Esophagus muscularis mucosa (tissue), 4 donors: ENCODE results near the gene PDE4D. TPM values are rescaled to one million over a fixed set of nuclear protein-coding genes. Genes with fewer than 3 reads are reported as not detected.
A peak's percentile ranks its signal among the peaks of the same experiment; 100 is the strongest.

Experiments used
- DNase-seq: peaks from one replicate; pipeline ENCODE4 v3.0.0-alpha.2; 2017; ENCODE audit errors: extremely low spot score
- H3K27ac ChIP-seq, 4 donors: fragments of 200-600 bp; sonication (generic); replicated peaks in 1 of 4; 1 replicate in 3 of 4; 2 replicates in 1 of 4; pipeline ENCODE4 v1.5.1; 2016 to 2019; ENCODE audit warnings: mild to moderate bottlenecking in 1 of 4
- H3K27me3 ChIP-seq, 4 donors: fragments of 200-600 bp; sonication (generic); one replicate each; pipeline versions ENCODE4 v1.5.1 to v1.6.0; 2016 to 2019
- H3K36me3 ChIP-seq, 4 donors: fragments of 200-600 bp; sonication (generic); one replicate each; pipeline ENCODE4 v1.5.1; 2016 to 2019
- H3K4me1 ChIP-seq, 4 donors: fragments of 200-600 bp; sonication (generic); one replicate each; pipeline ENCODE4 v1.5.1; 2016 to 2019
- H3K4me3 ChIP-seq, 4 donors: fragments of 200-600 bp; sonication (generic); 1 replicate in 2 of 4; 2 replicates in 2 of 4; pipeline ENCODE4 v1.5.1; 2016 to 2019; ENCODE audit warnings: mild to moderate bottlenecking in 4 of 4, moderate library complexity in 1 of 4
- H3K9me3 ChIP-seq, 4 donors: fragments of 200-600 bp; sonication (generic); 1 replicate in 3 of 4; 2 replicates in 1 of 4; pipeline ENCODE4 v1.5.1; 2016 to 2019
- EP300 ChIP-seq: sonication (generic); formaldehyde crosslinking; IDR thresholded peaks from one replicate; pipeline ENCODE4 v1.6.1; 2017; ENCODE audit warnings: antibody characterized with exemption
- POLR2A ChIP-seq: fragments of 450-650 bp; IDR thresholded peaks from one replicate; pipeline ENCODE4 v1.6.1; 2017; ENCODE audit warnings: antibody characterized with exemption, moderate library complexity, mild to moderate bottlenecking, low read depth
- POLR2AphosphoS5 ChIP-seq, 2 donors: sonication (generic); formaldehyde crosslinking; IDR thresholded peaks; one replicate each; pipeline ENCODE4 v1.6.1; 2017; ENCODE audit warnings: antibody characterized with exemption in 2 of 2
- WGBS: methylation state at CpG from one replicate; pipeline ENCODE4 v1.1.5; 2018; 5-methylcytosine and 5-hydroxymethylcytosine counted together
- intact Hi-C: fragments of 100-400 bp; cut with DNase I; formaldehyde crosslinking; loops from one replicate; pipeline ENCODE4 v1.15.1; 2023
- total RNA-seq, 4 donors: library from RNA; depleted of rRNA; stranded (reverse); fragments of >200 nt; gene quantifications; one replicate each; pipeline versions ENCODE4 v1.1.0 to v1.2.1, GENCODE V29; 2016
- TF ChIP-seq, protein P1 (sequence below), 3 experiments: fragments of 200-600 bp in 2 of 3; fragments of 450-650 bp in 1 of 3; sonication (generic) in 2 of 3; IDR thresholded peaks; one replicate each; pipeline ENCODE4 v1.5.1; 2017 to 2019; ENCODE audit warnings: antibody characterized with exemption in 3 of 3, mild to moderate bottlenecking in 2 of 3, moderate library complexity in 1 of 3

Gene PDE4D
- total RNA-seq, 4 donors from 2014 or later: 39.2 to 87.0 (median 50.2) TPM

GRCh38 chr5:59025734-59026133, 867.8 kb downstream of the PDE4D start:
- Histone ChIP-seq H3K27me3 (no peaks in the 10 kb centered on the region), H3K4me3 (no peak overlapping the region), H3K4me1 (peaks cover 4 to 21% (median 16%) of the 10 kb centered on the region in 4 donors), H3K27ac (peak overlapping the region in 3 of 4 donors; percentile 6 to 46 (median 19)), H3K9me3 (no peaks in the 10 kb centered on the region), H3K36me3 (no peaks in the 10 kb centered on the region)
- TF ChIP-seq POLR2AphosphoS5 (IDR thresholded peaks at IDR 0.05) (peak; percentile 45 to 53), POLR2A (no peak), EP300 (no peak)
- TF ChIP-seq, protein P1, sequence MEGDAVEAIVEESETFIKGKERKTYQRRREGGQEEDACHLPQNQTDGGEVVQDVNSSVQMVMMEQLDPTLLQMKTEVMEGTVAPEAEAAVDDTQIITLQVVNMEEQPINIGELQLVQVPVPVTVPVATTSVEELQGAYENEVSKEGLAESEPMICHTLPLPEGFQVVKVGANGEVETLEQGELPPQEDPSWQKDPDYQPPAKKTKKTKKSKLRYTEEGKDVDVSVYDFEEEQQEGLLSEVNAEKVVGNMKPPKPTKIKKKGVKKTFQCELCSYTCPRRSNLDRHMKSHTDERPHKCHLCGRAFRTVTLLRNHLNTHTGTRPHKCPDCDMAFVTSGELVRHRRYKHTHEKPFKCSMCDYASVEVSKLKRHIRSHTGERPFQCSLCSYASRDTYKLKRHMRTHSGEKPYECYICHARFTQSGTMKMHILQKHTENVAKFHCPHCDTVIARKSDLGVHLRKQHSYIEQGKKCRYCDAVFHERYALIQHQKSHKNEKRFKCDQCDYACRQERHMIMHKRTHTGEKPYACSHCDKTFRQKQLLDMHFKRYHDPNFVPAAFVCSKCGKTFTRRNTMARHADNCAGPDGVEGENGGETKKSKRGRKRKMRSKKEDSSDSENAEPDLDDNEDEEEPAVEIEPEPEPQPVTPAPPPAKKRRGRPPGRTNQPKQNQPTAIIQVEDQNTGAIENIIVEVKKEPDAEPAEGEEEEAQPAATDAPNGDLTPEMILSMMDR (IDR thresholded peaks at IDR 0.05): no peak
- intact Hi-C loops: no loop called here
- 76% methylated on average over 1 of the region's 1 CpG for WGBS
- DNase-seq: no peak

- Histone ChIP-seq H3K27ac (no peak overlapping the region), H3K4me3 (no peak overlapping the region), H3K36me3 (no peaks in the 10 kb centered on the region), H3K9me3 (no peaks in the 10 kb centered on the region), H3K4me1 (peaks cover 9 to 31% (median 21%) of the 10 kb centered on the region in 4 donors), H3K27me3 (no peaks in the 10 kb centered on the region)
- TF ChIP-seq, protein P1 (IDR thresholded peaks at IDR 0.05): no peak
- no peak for TF ChIP-seq POLR2AphosphoS5 (IDR thresholded peaks at IDR 0.05)
- no peak for TF ChIP-seq POLR2A
- no peak for TF ChIP-seq EP300
- no peak for DNase-seq
- intact Hi-C loops: no loop called here
- 65% methylated on average over 7 of the region's 7 CpGs for WGBS
These were observed 871.5 kb downstream of the PDE4D start for GRCh38 chr5:59021837-59022514.

DNA sequence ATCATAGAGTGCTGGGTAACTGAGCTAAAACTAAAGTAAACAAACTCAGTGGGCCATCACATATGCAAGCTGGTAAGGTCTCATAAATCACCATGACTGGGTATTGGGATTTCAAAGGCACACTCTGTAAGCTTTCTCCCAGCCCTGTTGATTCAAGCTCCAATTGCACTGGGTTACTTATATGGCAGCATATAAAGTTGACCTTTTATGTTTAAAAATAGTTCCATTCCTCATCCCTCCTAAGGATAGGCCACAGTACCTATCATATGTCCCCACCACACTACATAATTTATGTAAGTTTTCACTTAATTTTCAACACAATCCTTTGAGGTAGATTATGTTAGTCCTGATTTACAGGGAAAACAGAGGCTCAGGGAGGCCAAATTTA, 872.2 kb downstream of the PDE4D start:
- intact Hi-C loops: no loop called here
- TF ChIP-seq POLR2A (no peak), POLR2AphosphoS5 (IDR thresholded peaks at IDR 0.05) (no peak), EP300 (no peak)
- TF ChIP-seq, protein P1 (IDR thresholded peaks at IDR 0.05): no peak
- Histone ChIP-seq H3K27me3 (no peaks in the 10 kb centered on the region), H3K9me3 (no peaks in the 10 kb centered on the region), H3K36me3 (no peaks in the 10 kb centered on the region), H3K4me1 (peaks cover 9 to 31% (median 20%) of the 10 kb centered on the region in 4 donors), H3K4me3 (no peak overlapping the region), H3K27ac (no peak overlapping the region)
- no peak for DNase-seq

- peaks cover 5 to 25% (median 16%) of the 10 kb centered on the region in 4 donors for H3K4me1 ChIP-seq
- H3K4me3 ChIP-seq: no peak overlapping the region
- 62% methylated on average over 3 of the region's 3 CpGs for WGBS
- no peaks in the 10 kb centered on the region for H3K36me3 ChIP-seq
- intact Hi-C loops: no loop called here
- H3K27me3 ChIP-seq: no peaks in the 10 kb centered on the region
- H3K27ac ChIP-seq: peak overlapping the region in 1 of 4 donors; percentile 8
- TF ChIP-seq POLR2AphosphoS5 (IDR thresholded peaks at IDR 0.05): no peak
- TF ChIP-seq, protein P1 (IDR thresholded peaks at IDR 0.05): no peak
- TF ChIP-seq EP300: no peak
- TF ChIP-seq POLR2A: no peak
- DNase-seq: no peak
- no peaks in the 10 kb centered on the region for H3K9me3 ChIP-seq
These were observed 872.8 kb downstream of the PDE4D start for GRCh38 chr5:59020611-59021285.
